HG02840 (cell line): ENCODE measurements around the gene LRRC15.

Source experiments
- ATAC-seq: cut with Tn5 transposase; IDR thresholded peaks from one replicate; pipeline ENCODE4 v1.9.1; 2021; ENCODE audit warnings: mild to moderate bottlenecking, moderate library complexity, moderate number of reproducible peaks; ENCODE audit not compliant: unreplicated experiment, low FRiP score

The LRRC15 gene

GRCh38 chr3:194369522-194370279, at the start of gene LRRC15:
TSS of gene LRRC15 (minus strand) at chr3:194369743. CDS start at chr3:194361043, 8,700 bp downstream.
- ATAC-seq, result no peak

GRCh38 chr3:194418671-194419070, 49.1 kb upstream of the LRRC15 start:
- no peak for ATAC-seq

DNA sequence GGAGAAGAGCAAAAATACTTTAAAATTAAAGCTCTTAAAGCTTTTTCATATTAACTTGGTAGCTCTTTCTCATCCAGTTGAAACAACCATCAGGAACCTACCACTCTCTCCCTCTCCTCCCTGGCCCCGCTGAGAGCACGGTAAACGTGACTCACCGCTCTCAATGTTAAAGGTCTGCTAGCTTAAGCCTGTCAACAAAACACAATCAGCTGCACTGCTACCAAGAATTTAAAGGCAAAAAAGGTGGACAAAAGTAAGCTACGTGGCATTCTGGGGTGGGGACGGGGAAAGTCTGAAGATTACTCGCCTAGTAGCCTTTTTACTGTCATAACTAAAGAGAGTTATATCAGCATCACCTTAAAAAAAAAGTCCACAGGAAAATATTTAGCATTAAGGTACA, 37.9 kb upstream of the LRRC15 start:
- no peak for ATAC-seq

DNA sequence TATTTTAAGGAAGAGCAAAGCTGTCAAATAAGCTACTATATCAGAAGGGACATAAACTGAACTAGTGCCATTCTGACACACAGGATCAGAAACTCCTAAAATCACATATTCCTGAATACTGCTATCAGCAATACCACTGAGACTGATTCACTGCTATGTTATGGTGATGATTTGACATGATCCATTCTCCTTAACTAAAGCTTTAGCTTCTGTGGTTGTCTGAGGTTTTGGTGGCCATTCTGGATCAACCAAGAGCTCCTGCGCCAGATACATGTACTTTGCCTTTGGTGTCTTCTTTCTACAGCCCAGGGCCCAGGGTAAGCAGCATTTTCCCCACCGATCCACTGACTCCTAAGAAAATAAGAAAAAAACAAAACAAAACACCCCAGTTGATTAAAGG, 36.2 kb upstream of the LRRC15 start:
- no peak for ATAC-seq

DNA sequence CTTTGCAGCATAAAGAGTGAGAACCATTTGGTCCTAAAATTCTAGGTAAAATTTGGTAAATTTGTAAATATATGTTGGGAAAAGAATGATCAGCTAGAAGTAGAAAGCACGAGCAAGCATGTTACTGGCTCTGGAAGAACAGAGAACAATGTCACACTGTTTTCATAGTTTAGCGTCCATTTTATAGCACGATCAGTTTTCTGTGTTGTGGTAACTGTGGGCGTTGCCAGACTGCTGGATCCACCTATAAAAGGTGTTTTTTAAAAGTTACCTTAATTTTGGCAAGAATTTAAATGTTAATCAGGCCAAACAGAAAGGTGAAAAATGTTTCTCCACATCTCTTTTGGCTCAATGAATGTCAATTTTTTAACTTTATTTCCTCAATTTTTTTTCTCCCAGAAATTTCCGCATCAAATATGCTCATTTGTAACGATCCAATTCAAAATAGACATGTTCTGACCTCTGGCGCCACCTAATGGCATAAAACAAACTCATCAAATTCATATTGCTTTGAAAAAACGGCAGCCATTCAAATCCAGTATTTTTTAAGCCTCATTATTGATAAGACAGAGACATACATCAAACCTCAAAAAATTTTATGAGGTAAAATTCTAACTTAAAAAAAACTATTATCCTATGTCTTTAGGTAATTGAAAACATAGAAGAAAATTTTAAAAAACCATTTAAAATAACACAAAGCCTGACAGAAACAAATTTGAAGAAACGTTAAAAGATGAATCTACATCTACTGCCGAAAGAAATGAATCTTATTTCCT, 35.0 kb upstream of the LRRC15 start:
- ATAC-seq, result no peak

DNA sequence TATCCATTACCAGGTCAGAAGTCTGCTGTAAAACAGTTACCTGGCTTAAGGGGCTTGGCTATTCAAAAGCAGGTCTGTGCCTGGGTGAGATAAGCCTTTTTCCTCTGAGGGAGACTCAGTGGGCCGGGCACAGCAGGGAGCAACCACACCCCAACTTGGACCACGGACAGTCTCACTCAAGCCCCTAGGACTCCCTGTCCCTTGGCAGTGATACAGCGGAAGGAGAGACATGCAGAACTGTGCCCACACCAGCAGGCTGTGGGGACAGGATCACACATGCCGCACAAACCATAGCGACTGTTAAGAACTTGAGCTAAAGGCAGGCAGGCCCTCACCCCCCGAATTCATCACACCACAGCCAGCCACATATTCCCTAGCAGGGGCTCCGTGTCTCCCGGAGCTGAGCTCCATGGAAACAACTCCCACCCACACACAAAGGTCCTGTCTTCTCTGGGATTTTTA, 32.4 kb upstream of the LRRC15 start:
- ATAC-seq, result no peak

GRCh38 chr3:194401346-194401745, 31.8 kb upstream of the LRRC15 start:
- ATAC-seq, result no peak

DNA sequence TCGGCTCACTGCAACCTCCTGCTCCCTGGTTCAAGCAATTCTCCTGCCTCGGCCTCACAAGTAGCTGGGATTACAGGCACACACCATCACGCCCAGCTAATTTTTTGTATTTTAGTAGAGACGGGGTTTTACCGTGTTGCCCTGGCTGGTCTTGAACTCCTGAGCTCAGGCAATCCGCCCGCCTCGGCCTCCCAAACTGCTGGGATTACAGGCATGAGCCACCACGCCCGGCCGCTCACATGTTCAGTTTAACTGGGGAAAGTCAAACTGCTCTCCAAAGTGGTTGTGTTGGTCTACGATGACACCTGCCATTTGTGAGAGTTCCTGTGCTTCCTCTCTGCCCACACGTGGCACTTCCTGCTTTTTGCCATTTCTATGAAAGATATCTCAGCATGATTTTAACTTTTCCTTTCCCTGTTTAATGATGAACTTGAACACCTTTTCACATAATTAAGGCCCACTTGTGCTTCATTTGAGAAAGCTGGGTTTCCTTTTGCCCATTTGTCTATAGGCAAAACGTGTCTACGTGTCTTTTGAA, 30.4 kb upstream of the LRRC15 start:
- no peak for ATAC-seq

DNA sequence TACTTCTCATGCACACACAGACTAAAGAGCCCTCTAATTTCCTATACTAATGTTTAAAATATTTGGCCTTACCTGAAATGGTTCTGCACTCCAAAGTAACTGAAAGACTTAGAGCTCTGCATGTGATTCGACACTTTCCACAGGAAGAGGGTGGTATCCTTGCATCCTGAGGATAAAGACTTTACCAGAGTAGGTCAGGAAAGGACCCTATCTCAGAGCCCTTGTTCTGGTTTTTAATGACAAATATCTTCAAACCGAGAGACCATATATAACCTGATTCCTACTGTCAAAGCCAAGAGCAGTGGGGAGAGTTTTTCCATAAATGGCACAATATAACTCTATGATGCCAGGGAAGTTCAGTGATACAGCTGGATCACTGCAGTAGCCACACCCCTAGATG, 29.6 kb upstream of the LRRC15 start, which contains the start of gene GP5:
TSS of gene GP5 (minus strand) at position 101 of the 400 bp plus-strand sequence. CDS start 984 bp downstream, outside the sequence.
- ATAC-seq, result no peak

DNA sequence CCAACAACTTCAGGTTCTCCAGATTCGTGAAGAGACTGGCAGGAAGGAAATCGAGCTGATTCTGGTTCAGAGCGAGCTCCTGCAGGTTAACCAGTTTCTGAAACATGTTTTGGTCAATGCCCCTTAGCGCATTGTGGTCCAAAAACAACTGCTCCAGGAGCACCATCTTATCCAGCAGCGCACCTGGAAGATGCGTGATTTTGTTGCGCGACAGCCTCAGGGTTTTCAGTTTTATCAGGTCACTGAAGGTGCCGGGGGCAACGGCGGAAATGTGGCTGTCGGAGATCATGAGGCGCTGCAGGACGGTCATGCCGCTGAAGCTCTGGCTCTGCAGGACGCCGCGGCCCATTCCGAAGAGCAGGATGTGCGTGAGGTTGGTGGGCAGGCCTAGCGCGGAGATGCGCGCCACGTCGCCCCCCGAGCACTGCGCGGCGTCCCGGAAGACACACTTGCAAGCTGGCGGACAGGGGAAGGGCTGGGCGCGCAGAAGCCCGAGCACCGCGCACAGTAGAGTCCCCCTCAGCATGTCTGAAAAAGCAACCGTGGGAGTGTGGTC, 28.3 kb upstream of the LRRC15 start:
- ATAC-seq, result no peak

GRCh38 chr3:194396859-194397756, 27.6 kb upstream of the LRRC15 start:
- ATAC-seq, result no peak

DNA sequence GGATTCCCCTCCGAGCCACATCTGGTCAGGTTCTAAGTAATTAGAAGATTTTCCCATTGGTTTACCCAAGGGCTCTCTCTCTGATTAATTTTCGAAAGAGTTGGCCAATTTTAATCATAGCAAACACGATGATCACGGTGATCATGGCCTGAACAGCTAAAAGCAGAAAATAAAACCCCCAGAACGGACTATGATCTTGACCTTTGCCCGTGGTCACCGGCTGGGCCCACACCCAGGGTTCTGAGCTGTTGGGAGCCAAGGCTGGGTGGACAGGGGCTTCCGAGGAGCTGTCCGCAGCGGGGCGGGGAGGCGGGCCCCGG, 27.0 kb upstream of the LRRC15 start:
- ATAC-seq, result no peak

DNA sequence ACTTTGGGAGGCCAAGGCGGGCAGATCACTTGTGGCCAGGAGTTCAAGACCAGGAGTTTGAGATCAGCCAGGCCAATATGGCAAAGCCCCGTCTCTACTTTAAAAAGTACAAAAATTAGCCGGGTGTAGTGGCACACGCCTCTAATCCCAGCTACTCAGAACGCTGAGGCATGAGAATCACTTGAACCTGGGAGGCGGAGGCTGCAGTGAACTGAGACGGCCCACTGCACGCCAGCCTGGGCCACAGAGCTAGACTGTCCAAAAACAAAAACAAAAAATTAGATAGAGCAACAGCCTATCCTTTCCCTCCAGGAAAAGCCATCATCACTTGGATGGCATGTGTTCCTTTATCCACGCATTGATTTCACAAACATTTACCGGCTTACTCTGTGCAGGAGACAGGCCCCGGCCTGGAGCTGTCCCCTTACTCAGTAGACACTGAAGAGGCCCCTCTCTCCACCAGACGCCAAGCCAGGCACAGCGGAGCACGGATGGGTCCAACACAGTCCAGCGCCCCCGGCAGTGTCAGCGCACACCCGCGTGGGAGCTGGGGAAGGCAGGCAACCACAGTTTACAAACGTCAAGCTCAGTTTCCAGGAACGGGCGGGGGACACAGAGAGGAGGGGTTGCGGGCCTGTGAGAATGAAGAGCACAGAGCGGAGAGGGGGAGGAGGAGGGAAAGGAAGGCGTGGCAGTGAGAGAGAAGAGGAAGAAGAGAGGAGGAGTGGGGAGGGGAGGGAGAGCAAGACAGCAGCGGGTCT, 26.4 kb upstream of the LRRC15 start:
- ATAC-seq, result no peak

- ATAC-seq, result no peak
Measured at GRCh38 chr3:194395212-194395611, 25.7 kb upstream of the LRRC15 start.

DNA sequence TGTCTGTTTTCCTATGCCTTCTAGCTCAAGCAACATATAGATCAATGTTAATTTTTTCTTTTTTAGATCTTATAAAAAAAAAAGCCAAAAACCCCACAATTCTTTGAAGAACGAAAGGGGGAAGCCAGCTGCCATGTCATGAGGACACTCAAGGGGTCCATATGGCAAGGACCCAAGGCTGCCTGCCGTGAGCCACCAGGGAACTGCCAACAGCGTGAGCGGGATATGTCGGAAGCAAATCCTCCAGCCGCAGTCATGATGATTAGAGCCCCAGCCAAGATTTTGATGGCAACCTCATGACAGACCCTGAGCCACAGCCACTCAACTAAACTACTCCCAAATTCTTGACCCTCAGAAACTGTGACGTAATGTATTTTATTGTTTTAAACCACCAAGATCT, 23.0 kb upstream of the LRRC15 start:
- ATAC-seq, result no peak

DNA sequence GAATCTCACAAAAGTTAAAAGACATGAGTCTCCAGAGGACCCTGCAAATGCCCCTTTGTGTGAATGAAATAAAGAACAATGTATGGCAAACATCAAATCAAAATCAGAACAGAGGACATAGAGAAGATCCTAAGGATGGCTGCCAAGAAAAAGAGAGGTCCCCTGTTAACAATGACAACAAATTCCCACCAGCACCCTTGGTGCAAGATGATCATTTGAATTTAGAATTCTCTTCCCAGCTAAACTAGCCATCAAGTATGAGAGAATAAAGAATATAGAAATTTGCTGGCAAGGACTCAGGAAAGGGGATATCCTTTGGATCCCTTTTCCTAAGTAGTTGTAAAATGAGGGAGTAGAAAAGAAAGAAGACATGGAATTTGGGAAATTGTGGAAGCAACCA, 21.3 kb upstream of the LRRC15 start:
- ATAC-seq, result no peak

DNA sequence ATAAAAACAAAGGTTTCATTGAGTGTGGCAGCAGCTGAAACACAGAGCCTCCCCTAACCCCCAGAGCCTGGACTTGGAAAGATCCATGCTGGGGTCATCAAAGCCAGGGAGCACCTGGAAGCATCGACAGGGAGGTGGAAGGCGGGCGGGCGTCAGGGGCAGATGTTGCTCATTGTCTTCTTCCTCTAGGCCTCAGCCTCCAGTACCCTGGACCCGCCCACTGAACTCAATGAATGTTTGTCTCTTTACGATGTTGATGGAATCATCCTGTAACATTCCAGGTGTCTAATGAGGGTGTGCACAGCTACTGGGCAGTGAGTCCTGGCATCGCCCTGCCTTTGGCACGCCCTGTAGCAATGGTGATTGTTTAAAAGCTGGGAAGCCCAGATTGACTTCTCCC, 19.7 kb upstream of the LRRC15 start:
- no peak for ATAC-seq

DNA sequence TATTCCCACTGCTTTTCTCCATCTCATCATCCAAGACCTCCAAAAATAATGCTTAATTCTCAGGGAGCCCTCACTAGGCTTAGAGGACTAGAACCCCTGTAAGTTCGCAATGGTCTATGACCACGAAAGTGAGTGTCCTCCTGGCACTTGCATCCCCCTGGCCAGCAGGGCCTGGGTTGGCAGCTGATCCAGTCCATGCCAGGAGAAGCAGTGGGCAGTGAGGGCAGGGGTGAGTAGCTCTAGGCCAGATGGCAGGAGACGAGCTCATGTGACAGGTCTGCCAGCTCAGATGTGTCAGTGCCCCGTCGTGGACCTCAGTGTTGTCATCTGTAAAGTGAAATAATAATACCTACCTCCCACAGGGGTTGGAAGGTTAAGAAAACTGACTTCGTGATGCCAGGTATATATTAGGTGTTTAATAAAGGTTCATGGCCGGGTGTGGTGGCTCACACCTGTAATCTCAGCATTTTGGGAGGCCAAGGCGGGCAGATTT, 18.4 kb upstream of the LRRC15 start:
- no peak for ATAC-seq

DNA sequence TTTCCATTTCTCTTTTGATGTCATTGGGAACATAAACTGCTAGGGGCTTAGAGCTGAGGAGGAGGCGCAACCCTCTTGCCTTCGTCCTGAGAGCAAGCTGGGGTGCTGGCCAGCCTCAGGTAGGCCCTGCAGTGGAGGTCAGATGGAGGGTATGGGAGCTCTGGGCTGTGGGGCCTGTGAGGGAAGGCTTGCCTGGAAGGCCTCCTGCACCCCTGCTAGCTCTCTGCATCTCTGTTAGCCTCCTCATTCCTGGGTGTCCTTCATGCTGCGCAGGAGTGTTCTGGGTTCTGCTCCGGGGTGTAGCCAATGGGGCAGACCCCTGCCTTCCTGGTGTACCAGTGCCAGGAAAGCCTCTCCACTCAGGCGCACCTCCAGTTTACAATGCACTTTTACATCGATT, 17.7 kb upstream of the LRRC15 start:
- ATAC-seq, result no peak
